Colonic mucosa (tissue), 4 donors: ENCODE measurements around the gene FLRT2. TPM values are rescaled to one million over a fixed set of nuclear protein-coding genes. Genes with fewer than 3 reads are reported as not detected.

Experiments
- DNase-seq: peaks from one replicate; pipeline ENCODE4 v3.0.0-alpha.2; 2020
- H3K27ac ChIP-seq: fragments of 200-600 bp; one replicate; pipeline ENCODE4 v1.8.0; 2021
- H3K27me3 ChIP-seq: fragments of 200-600 bp; one replicate; pipeline ENCODE4 v1.8.0; 2021
- H3K36me3 ChIP-seq: fragments of 200-600 bp; one replicate; pipeline ENCODE4 v1.8.0; 2021
- H3K4me1 ChIP-seq: fragments of 200-600 bp; one replicate; pipeline ENCODE4 v1.8.0; 2021; ENCODE audit warnings: mild to moderate bottlenecking
- H3K4me3 ChIP-seq: fragments of 200-600 bp; one replicate; pipeline ENCODE4 v1.8.0; 2021
- H3K9ac ChIP-seq, 2 donors: one replicate each; pipeline ENCODE4 v1.7.0; 2013; ENCODE audit warnings: control low read depth in 2 of 2, low read depth in 2 of 2, low read length in 2 of 2
- H3K9me3 ChIP-seq: fragments of 200-600 bp; one replicate; pipeline ENCODE4 v1.8.0; 2021
- CTCF ChIP-seq: fragments of 200-600 bp; IDR thresholded peaks from one replicate; pipeline ENCODE4 v1.8.0; 2022; ENCODE audit warnings: antibody characterized with exemption, mild to moderate bottlenecking
- intact Hi-C: fragments of 100-400 bp; cut with DNase I; formaldehyde crosslinking; loops from one replicate; pipeline ENCODE4 v1.14.1; 2022
- total RNA-seq, 2 donors: library from RNA; stranded (reverse); fragmentation: NEBNext Ultra II Directional in 1 of 2; extraction: Animal tissue kit (Norgen Biotek cat#: 25700) in 1 of 2; gene quantifications; one replicate each; pipeline ENCODE4 v1.2.1, GENCODE V29; 2021
- donor health status: healthy.
- donor health status: DM: no; HTN: no; CAD: no.
- donor health status: DM: no; HTN: no; CAD: no.

Gene FLRT2
- total RNA-seq, 2 donors from 2014 or later: 2.1 to 3.0 TPM

GRCh38 chr14:85516239-85517113 lies 13.5 kb upstream of the FLRT2 start:
- DNase-seq: no peak
- Histone ChIP-seq H3K36me3 (no peaks in the 10 kb centered on the region), H3K9ac (no peak overlapping the region), H3K27ac (no peak overlapping the region), H3K27me3 (no peaks in the 10 kb centered on the region), H3K4me3 (no peak overlapping the region), H3K9me3 (no peaks in the 10 kb centered on the region), H3K4me1 (no peaks in the 10 kb centered on the region)
- intact Hi-C loops: no loop called here
- no peak for TF ChIP-seq CTCF

- Histone ChIP-seq H3K4me1 (no peaks in the 10 kb centered on the region), H3K4me3 (no peak overlapping the region), H3K36me3 (no peaks in the 10 kb centered on the region), H3K27ac (no peak overlapping the region), H3K9me3 (no peaks in the 10 kb centered on the region), H3K9ac (no peak overlapping the region), H3K27me3 (no peaks in the 10 kb centered on the region)
- intact Hi-C loops: no loop called here
- no peak for TF ChIP-seq CTCF
- no peak for DNase-seq
These were observed 12.7 kb upstream of the FLRT2 start for GRCh38 chr14:85517114-85517688.

GRCh38 chr14:85519661-85520305 lies 10.2 kb upstream of the FLRT2 start:
- Histone ChIP-seq H3K9me3 (no peaks in the 10 kb centered on the region), H3K27me3 (no peaks in the 10 kb centered on the region), H3K9ac (no peak overlapping the region), H3K36me3 (no peaks in the 10 kb centered on the region), H3K4me1 (no peaks in the 10 kb centered on the region), H3K27ac (no peak overlapping the region), H3K4me3 (no peak overlapping the region)
- intact Hi-C loops: no loop called here
- no peak for DNase-seq
- no peak for TF ChIP-seq CTCF

- H3K4me3 ChIP-seq: no peak overlapping the region
- H3K27ac ChIP-seq: no peak overlapping the region
- no peak for TF ChIP-seq CTCF
- H3K36me3 ChIP-seq: no peaks in the 10 kb centered on the region
- H3K4me1 ChIP-seq: no peaks in the 10 kb centered on the region
- no peaks in the 10 kb centered on the region for H3K9me3 ChIP-seq
- no peak for DNase-seq
- intact Hi-C loops: no loop called here
- no peaks in the 10 kb centered on the region for H3K27me3 ChIP-seq
- no peak overlapping the region for H3K9ac ChIP-seq
These were observed 9.4 kb upstream of the FLRT2 start for GRCh38 chr14:85520581-85520980.

- no peak overlapping the region for H3K4me3 ChIP-seq
- H3K36me3 ChIP-seq: no peaks in the 10 kb centered on the region
- no peak overlapping the region for H3K9ac ChIP-seq
- H3K27me3 ChIP-seq: no peaks in the 10 kb centered on the region
- no peak for DNase-seq
- H3K9me3 ChIP-seq: no peaks in the 10 kb centered on the region
- no peak for TF ChIP-seq CTCF
- H3K4me1 ChIP-seq: no peaks in the 10 kb centered on the region
- no peak overlapping the region for H3K27ac ChIP-seq
- intact Hi-C loops: no loop called here
These were observed 6.3 kb upstream of the FLRT2 start for GRCh38 chr14:85523624-85524023.
